GM21423 (cell line): Measurements from ENCODE around the gene TBCB.
"Not testable (repeated sequence)": the region's sequence is repeated elsewhere in the genome, so short reads cannot be mapped to it uniquely, and the experiment has no call there.

ENCODE experiments used
- ATAC-seq: cut with Tn5 transposase; IDR thresholded peaks from one replicate; pipeline ENCODE4 v1.9.1; 2021; ENCODE audit warnings: mild to moderate bottlenecking, moderate library complexity; ENCODE audit not compliant: unreplicated experiment

Gene TBCB

DNA sequence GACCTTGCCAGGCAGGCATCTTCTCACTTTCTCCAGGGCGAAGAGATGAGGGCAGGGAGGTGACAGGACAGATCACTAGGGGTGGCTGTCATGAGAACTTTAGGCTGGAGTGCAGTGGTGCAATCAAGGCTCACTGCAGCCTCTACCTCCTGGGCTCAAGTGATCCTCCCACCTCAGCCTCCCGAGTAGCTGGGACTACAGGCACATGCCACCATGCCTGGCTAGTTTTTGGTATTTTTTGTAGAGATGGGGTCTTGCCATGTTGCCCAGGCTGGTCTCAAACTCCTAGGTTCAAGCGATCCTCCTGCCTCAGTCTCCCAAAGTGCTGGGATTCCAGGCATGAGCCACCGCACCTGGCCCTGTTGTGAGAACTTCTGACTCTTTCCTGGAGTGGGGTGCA lies 19.6 kb downstream of the TBCB start:
- ATAC-seq = not testable (repeated sequence)

DNA sequence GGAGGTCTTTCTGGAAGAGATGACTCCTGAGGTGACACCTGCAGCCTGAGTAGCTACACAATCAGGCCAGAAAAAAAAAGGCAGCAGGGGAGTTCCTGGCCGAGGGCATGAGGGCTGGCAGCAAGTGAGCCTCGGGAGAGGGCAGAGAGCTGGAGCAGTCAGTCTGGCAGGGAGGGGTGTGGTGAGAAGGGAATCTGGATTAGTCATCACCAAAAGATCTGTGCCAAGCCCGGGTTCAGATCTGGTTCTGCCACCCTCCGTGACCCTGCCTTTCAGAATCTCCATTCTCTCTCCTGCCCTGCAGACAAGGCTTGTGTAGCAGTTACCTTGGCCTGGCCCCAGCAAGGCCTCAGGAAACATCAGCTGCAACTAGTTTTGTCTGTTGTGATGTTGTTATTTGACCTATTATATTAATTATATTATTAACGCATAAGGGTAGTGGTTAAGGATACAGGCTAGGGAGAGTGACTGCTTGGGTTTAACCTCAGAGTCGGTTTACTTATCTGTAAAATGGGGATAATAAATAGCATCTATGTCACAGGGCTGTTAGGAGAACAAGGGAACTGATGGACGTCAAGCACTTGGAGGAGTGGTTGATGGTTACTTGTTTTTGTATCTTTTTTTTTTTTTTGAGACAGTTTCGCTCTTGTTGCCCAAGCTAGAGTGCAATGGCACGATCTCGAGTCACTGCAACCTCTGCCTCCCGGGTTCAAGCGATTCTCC lies 21.9 kb downstream of the TBCB start:
- no peak for ATAC-seq

DNA sequence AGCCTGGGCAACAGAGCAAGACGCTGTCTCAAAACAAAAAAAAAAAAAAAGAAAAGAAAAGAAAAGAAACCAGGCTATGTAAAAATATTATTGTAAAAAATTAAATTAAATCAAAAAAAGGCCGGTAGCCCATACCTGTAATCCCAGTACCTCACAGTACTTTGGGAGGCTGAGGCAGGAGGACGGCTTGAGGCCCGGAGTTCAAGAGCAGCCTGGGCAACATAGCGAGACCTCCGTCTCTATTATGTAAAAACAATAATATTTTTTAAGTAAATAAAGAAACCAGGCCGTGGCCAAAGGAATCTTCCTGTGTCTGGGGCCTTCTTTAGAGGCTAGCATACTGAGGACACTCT lies 23.8 kb downstream of the TBCB start:
- no peak for ATAC-seq

- peak; percentile 80 for ATAC-seq
These were observed 24.4 kb downstream of the TBCB start, which contains the start of gene CAPNS1 for GRCh38 chr19:36139473-36140303. TSS of gene CAPNS1 (plus strand) at chr19:36140066. CDS start at chr19:36141012, 946 bp downstream.

DNA sequence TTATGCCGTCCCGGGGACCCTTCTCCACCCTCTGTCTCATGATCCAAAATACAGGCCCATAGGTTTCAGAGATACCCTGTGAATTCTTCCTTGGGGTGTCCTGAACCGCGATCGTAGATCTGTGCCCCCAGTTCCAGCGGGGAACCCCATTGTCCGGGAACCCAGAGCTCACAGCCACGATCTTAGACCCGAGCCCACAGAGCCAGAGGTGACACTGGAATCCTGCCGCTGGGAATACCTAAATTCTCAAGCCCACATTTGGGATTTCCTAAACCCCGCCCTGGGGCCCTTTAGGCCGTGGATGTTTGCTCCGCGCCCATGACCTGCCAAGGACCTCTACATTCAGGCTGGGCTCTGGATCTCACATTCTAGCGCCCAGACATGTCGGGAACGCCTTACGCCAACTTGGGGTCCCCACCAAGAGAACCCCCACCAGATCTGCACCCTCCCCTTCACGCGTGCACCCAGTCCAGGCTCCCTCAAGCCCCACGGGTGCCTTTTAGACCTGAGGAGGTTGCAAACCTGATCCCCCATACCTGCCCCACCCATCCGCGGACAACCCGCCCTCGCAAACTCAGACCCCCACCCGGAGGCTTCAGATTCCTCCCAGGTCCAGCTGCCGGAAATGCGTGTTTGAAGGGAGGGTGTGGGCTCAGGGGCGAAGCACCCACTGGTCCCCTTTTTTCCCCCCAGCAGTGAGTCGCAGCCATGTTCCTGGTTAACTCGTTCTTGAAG lies 25.2 kb downstream of the TBCB start:
- peak; percentile 12 for ATAC-seq

DNA sequence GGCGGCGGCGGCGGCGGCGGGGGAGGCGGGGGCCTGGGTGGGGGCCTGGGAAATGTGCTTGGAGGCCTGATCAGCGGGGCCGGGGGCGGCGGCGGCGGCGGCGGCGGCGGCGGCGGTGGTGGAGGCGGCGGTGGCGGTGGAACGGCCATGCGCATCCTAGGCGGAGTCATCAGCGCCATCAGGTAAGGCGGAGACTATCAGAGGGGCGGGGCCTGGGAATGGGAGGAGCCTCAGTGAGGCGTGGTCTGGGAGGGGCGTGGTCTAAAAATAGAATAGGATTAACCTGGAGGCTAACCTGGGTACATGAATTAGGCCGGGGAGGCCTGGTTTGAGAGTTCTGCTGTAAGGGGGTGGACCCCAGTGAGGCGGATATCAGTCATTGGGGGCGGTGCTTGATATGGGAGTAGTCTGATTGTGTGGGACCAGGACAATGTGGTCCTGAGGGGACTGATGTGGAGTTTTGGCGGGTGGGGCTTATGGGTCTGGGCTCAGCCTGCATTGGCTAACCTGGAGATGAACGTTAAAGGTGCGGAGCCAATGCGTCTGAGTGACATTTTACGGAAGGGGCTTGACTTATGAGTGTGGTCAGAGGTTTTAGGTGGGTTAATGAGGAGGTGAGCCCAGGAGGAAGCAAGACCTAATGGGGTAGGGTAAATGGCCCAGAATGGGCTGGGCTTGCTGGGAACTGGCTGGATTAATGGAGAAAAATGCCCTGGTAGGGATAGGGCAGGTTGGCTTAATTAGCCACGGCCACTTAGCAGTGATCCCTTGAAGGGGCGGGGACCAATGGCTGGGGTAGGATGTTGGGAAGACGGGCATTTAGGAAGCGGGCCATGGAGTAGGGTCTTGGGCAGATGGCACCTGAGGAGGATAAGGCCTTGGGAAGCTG lies 26.0 kb downstream of the TBCB start:
- peak; percentile 47 for ATAC-seq

DNA sequence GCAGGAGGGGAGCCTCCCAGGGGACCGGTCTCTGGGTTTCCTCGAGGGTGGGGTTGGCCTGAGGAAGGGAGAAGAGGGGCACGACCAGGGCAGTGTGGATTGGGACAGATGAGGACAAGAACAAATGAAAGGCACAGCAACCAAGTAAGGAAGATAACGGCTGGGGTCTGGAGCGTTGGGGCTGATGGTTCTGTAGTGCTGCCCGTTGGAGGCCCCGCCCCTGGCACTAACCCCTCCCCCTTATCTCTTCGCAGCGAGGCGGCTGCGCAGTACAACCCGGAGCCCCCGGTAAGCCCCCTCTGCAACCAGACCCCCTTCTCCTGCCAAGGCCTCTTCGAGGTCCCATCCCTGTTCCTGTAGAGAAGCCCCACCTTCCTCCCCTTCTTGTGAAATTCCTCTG lies 26.8 kb downstream of the TBCB start:
- ATAC-seq = no peak

DNA sequence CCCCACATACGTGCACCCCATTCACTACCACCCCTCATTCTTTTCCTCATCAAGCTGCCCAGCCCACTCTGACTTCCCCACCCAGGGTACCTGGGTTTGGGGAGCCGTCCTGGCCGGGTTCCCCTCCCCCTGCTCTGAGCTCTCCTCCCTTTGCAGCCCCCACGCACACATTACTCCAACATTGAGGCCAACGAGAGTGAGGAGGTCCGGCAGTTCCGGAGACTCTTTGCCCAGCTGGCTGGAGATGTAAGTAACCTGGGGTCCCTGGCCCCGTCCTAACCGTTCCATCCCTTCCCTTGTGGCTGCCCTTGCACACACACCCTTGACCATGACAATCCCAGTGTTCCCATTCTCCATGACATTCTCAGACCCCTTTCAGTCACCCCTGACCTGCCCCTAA lies 27.2 kb downstream of the TBCB start:
- ATAC-seq = no peak

DNA sequence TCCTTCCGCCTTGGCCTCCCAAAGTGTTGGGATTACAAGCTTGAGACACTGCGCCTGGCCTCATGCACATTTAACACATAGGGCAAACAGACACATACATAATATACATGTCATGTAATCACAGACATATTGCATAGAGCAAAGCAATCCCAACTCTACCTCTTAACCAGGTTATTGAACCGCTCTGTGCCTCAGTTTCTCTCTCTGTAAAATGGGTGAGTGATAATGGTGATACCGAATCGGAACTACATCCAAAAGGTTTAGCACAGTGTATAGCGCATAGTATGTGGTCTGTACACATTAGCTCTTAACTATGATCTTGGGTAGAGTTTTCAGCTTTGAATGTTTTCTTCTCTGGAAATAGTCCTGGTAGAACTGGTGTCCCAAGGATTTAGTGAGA lies 29.4 kb downstream of the TBCB start:
- ATAC-seq = no peak

- no peak for ATAC-seq
These were observed 34.6 kb downstream of the TBCB start for GRCh38 chr19:36149673-36150406.

DNA sequence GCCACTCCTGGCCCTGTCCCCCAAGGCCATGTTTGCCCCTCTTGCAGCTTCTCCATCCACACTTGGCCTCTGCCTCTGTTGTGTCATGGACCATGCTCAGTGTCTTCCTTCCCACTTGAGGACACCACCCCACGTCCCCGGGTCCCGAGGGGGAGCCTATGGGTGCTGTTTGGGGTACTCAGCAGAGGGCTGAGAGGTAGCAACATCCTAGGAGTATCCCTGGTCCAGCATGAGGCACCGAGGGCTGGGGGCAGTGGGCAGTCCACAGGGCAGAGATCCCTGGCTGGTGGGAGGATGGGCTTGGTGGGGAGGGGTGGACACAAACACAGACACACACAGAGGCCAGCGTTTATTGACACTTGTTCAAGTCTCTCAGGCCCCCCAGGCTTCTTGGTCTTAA lies 35.3 kb downstream of the TBCB start:
- no peak for ATAC-seq

DNA sequence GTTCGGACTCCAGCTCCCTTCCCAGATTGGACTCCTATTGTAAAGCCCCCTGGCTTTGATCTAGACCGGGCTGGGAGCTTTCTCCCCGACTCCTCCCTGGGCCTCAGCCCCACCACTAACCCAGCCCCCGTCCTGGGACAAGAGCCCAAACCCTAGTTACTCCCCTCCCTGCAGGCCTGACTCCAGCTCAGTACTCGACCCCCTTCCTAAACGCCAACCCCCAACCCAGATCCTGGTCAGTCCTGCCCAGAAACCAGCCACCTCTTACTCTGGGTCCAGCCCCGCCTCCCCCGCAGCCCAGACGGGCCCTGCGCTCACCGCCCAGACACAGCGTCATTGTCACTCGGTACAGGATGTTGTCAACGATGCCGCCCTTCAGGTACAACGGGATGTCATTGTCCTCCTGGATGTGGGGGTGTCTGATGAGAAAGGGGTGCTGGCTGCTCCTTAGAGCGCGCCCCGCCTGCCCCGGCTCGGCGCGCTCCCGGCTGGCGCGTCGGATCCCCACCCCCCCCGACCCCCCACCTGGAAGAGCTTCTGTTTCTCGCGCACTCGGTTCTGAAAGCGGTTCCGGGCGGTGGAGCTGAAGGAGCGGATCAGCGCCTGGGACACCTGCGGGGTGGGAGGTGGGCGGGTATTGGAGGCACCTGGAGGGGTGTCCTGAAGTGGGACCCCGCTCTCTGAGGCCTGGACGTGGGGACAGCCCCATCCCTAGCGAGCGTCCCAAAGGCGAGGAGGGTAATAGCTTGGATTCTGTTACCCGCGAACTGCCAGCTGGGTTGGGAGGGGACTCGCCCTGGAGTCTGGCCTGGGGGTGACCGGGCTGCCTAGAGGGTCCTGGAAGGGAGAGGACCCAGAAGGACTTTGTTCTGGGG lies 36.1 kb downstream of the TBCB start:
- ATAC-seq = no peak

DNA sequence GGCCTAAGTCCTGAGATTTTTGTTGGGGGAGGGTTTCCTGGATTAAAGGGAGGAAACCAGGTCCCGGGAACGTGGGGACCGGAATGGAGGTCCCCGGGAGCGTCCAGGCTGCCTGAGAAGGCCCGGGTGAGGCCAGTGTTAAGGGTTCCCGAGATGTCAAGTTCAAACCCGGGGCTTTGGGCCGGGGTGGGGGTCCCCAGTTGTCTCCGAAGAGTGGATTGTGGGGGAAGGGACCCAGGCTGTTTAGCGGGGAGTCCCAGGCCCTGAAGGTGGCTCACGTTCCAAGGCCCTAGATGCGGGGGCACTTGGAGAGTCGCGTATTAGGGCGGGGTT lies 36.7 kb downstream of the TBCB start:
- ATAC-seq = no peak

- no peak for ATAC-seq
These were observed 37.3 kb downstream of the TBCB start, which contains the start of gene COX7A1 for GRCh38 chr19:36152352-36153091. TSS of gene COX7A1 (minus strand) at chr19:36152447. CDS start at chr19:36152407, 40 bp downstream.

GRCh38 chr19:36153126-36153525 lies 37.9 kb downstream of the TBCB start:
- no peak for ATAC-seq

DNA sequence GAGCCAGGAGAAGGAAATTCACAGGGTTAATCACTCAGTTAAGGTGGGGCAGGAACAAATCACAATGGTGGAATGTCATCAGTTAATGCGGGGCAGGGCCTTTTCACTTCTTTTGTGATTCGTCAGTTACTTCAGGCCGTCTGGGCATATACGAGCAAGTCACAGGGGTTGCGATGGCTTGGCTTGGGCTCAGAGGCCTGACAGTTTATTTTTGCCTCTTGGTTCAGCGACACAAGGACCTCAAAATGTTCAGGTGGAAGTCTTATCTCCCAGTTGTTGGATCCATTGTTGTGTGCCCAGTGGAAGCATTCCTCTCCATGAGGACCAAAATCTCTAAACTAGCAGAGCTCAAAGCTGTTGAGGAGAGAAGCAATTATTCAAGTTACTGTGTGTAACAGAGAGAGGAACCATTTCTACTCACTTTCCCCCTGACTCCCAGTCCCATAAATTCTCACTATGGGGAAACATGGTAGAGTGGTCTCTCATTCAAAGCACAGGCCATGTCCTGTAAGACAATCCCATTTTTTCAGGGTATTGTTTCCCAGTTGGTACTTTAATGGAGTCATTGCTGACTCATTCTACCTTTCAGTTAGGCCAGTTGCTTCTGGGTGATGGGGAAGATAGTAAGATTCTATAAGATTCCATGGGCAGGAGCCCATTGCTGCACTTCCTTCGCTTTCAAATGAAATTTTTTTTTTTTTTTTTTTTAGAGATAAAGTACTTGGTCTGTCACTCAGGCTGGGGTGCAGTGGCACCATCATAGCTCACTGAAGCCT lies 45.7 kb downstream of the TBCB start:
- no peak for ATAC-seq

- no peak for ATAC-seq
These were observed 48.5 kb downstream of the TBCB start for GRCh38 chr19:36163813-36164212.
